Measurements from ENCODE around the gene ITSN2.

- TF ChIP-seq POLR2A (IDR thresholded peaks at IDR 0.05; ENCODE audit: low read depth, low read length): no peak
- TF ChIP-seq POLR2AphosphoS5 (IDR thresholded peaks at IDR 0.05; ENCODE audit: low read depth, low read length): no peak
These were observed 83.9 kb downstream of the ITSN2 start for GRCh38 chr2:24276349-24276899.

Data from GM12892 (cell line).